Vagina (tissue), 2 donors: ENCODE data around the gene SLC9A9.

Experiments used
- CTCF ChIP-seq, 3 experiments: fragments of 450-650 bp in 2 of 3; fragments of 200-600 bp in 1 of 3; sonication (generic) in 1 of 3; IDR thresholded peaks; one replicate each; pipeline ENCODE4 v1.5.1; 2017 to 2019; ENCODE audit warnings: antibody characterized with exemption in 3 of 3, mild to moderate bottlenecking in 2 of 3, moderate library complexity in 2 of 3
- POLR2AphosphoS5 ChIP-seq, 2 donors: sonication (generic); formaldehyde crosslinking; IDR thresholded peaks; one replicate each; pipeline ENCODE4 v1.9.0; 2017; ENCODE audit warnings: antibody characterized with exemption in 2 of 2, mild to moderate bottlenecking in 2 of 2, low read depth in 1 of 2; ENCODE audit not compliant: insufficient read depth in 1 of 2

- TF ChIP-seq CTCF (IDR thresholded peaks at IDR 0.05) = no peak
- no peak for TF ChIP-seq POLR2AphosphoS5 (IDR thresholded peaks at IDR 0.05; ENCODE audit: insufficient read depth in 1 of 2, low read depth in 1 of 2)
Observed at GRCh38 chr3:143597774-143598652, 250.3 kb downstream of the SLC9A9 start.
